Upper lobe of left lung (tissue), 4 donors: ENCODE results near the gene FOXS1.

Experiments
- CTCF ChIP-seq, 6 experiments: fragments of 450-650 bp in 4 of 6; fragments of 200-600 bp in 2 of 6; sonication (generic) in 2 of 6; IDR thresholded peaks; one replicate each; pipeline ENCODE4 v1.5.1; 2016 to 2019; ENCODE audit warnings: antibody characterized with exemption in 6 of 6
- POLR2AphosphoS5 ChIP-seq, 2 donors: sonication (generic); formaldehyde crosslinking; IDR thresholded peaks; one replicate each; pipeline ENCODE4 v1.5.1; 2017; ENCODE audit warnings: antibody characterized with exemption in 2 of 2

- TF ChIP-seq POLR2AphosphoS5 (IDR thresholded peaks at IDR 0.05) (no peak), CTCF (IDR thresholded peaks at IDR 0.05) (no peak)
Observed at GRCh38 chr20:31823360-31824124, 21.9 kb downstream of the FOXS1 start.
